GM19043 (cell line): ENCODE measurements around the gene AIMP1.

Source experiments
- ATAC-seq: cut with Tn5 transposase; IDR thresholded peaks from one replicate; pipeline ENCODE4 v1.9.1; 2021; ENCODE audit warnings: low read depth; ENCODE audit not compliant: unreplicated experiment

AIMP1 gene

DNA sequence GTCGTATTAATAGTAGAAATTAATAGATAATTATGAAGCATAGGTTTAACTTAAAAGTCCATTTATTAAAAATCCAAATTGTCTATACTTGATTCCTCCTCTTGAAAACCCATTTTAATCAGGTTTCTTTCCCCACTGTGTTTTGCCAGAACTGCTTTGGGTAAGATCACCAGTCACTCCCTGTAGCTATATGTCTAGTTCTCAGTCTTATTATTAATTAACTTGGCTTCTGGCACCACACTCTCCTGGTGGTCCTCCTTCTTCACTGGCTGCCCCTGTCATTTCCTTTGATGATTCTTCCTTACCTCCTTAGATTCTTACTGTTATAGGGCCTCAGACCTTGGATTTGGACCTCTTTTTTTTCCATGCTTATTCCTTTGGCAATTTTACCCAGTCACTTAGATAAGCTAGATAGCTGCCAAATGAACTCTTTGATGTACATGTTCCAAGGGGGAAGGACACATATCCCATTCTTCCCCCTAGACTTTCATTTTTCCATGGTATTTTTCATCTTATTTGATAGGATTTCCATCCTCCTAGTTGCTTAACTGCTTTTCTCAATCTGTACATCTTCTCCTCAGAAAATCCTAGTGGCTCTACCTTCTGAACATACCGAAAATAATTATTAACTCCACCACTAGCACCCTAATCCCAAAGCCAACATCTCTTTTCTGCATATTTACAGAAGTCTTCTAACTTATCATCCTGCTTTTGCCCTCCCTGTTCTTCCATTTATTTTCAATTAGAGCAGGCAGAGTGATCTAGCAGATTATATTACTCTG lies 27.7 kb downstream of the AIMP1 start:
- ATAC-seq = no peak

GRCh38 chr4:106344647-106344970 lies 28.3 kb downstream of the AIMP1 start:
- ATAC-seq = no peak

DNA sequence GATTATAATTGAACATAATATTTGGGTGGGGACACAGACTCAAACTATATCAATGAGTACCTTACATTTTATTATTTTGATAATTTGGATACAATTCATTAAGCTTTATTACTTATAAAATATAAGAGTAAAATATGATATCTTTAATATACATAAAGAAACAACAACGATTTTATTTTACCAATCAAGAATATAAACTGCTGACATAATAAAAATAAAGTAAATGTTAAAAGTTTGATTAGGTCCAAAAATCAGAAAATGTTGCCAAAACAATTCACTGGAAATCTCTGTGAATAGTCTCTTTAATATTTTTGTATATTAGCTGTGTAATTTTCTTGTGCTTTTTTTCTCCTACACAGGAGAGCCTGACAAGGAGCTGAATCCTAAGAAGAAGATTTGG lies 30.8 kb downstream of the AIMP1 start:
- ATAC-seq = no peak

- no peak for ATAC-seq
Observed at GRCh38 chr4:106351016-106351415, 34.7 kb downstream of the AIMP1 start.

DNA sequence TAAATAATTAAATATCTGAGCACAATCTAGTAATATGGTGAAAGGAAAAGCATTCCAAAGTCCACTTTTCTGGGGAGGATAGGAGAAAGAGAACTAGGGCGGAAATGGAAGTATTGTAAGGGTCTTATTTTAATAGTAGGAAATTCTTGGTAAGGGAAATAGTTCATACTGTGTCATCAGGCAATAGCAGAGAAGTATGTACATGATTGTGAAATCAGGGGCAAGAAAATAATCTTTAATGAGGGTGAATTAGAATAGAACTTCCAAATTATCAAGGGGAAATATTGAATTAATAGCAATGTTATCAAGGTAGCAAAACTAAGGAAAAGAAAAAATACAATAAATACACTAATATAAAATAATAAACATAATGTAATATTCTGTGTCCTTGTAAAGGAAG lies 37.4 kb downstream of the AIMP1 start:
- no peak for ATAC-seq

- ATAC-seq = no peak
Observed at GRCh38 chr4:106355193-106355592, 38.8 kb downstream of the AIMP1 start.

- no peak for ATAC-seq
Observed at GRCh38 chr4:106358899-106359298, 42.5 kb downstream of the AIMP1 start.

DNA sequence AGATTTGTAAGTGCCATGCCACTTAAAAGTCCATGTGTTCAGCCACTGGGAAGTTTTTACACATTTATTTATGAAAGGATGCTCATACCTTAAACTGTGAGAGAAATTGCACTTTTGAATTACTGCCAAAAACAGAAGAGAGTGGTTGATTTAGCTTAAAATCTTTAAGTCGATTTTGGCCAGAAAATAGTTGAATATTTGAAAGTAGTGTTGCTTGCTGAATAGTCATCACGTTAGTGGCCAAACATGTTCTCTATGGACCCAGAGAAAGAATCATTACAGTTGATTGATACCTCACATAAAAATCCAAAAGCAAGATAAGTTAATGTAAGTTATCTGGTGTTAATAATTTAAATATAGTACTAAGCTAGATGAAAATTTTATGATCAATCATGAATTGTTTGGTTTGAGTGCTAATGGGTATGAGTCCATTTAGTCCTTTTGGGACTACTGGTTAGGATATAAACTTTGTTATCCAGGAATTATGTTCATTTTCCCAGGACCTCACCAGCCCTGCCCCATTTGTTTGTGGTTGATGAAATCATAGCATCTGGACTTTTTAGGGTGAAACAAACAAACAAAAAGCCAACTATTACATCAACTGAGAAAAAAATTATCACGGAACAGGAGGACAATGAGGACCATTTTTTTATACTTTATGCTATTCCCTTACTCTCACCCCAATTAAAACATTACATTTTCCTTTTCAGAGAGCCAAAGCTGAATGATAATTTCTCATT lies 45.9 kb downstream of the AIMP1 start:
- ATAC-seq = no peak

- ATAC-seq = no peak
Observed at GRCh38 chr4:106364282-106364681, 47.9 kb downstream of the AIMP1 start.

GRCh38 chr4:106365613-106366012 lies 49.3 kb downstream of the AIMP1 start:
- no peak for ATAC-seq

- no peak for ATAC-seq
Observed at GRCh38 chr4:106366026-106366425, 49.7 kb downstream of the AIMP1 start.

DNA sequence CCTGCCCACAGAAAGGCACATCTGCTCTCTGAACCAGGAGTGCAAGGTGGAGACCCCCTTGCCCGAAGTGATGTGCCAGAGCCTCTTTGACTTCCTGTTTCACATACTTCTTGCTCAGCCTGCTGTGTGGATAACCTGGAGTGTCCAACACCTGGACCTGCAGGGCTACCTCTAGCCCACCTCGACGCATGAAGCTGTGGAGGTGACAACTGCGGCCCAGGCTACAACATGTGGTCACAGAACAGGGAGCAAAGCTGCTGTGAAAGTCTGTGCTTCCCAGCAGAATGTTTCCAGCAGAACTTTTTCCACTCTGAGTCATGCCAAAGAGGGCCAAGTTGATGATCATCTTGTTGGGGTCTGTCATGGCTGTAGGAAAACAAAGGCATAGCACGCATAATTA lies 50.7 kb downstream of the AIMP1 start:
- ATAC-seq = no peak

DNA sequence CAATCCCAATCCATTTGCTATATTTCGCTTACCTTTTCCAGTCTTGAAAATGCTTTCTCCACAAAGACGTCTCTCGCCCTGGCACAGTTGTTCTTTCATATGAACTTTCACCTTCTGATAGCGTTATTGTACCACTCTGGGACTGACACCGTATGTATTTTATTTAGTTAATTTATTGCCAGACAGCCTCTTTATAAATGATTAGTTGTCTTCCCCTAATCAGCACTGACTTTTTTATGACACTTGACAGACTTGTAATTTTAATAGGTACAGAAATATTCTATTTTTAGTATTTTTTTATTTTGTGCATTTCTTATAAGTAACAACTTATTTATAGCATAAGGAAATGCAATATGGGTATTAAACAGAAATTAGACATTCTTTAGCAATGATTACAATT lies 52.3 kb downstream of the AIMP1 start, which contains the start of gene GIMD1:
Gene GIMD1 (minus strand): TSS at position 101 of the 400 bp plus-strand sequence. CDS start 1,343 bp downstream, outside the sequence.
- ATAC-seq = no peak

- ATAC-seq = peak; percentile 71
Observed at GRCh38 chr4:106369456-106370060, 53.2 kb downstream of the AIMP1 start.

DNA sequence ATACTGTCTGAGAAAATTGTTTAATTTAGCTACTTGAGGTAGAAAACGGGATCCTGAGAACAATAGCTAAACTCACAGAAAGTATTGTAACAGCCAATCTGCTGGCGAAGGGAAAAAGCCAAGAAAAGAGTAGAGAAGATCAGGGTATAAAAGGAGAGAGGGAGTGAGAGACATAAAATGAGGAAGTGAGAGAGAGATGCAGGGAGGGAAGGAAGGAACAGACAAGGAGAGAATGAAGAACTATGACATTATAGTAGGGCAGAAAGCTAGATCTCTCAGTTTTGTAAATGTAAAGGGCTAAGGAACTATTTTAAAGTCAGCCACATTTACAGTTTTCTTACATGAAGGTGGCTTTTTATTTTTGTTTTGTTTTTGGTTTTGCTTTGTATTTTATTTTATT lies 53.9 kb downstream of the AIMP1 start:
- ATAC-seq = no peak

DNA sequence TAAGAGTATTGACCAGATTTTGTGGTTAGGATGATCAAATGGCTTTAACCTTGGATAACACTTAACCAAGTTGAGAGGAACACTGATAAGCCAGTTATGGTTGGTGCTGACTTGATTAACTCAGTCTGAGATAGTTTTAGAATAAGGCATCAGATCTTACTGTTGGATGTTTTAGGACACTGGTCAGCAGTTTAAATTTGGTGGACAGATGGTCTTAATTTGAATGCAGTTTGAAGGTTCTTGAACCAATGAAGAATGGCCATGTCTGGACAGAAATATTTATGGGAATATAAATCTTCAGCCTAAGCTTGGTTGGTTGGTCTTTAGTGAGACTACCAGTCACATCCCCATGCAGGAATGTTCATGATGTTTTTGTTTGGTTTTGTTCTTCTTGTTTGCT lies 54.8 kb downstream of the AIMP1 start:
- ATAC-seq = no peak

GRCh38 chr4:106373026-106373425 lies 56.7 kb downstream of the AIMP1 start:
- no peak for ATAC-seq

- no peak for ATAC-seq
Observed at GRCh38 chr4:106380179-106380578, 63.8 kb downstream of the AIMP1 start.

GRCh38 chr4:106384878-106385277 lies 68.5 kb downstream of the AIMP1 start:
- no peak for ATAC-seq

GRCh38 chr4:106385853-106386393 lies 69.6 kb downstream of the AIMP1 start:
- no peak for ATAC-seq

- no peak for ATAC-seq
Observed at GRCh38 chr4:106395582-106395981, 79.2 kb downstream of the AIMP1 start.
